K562 (cell line): ENCODE data around the gene NUDT21. TPM values are rescaled to one million over a fixed set of nuclear protein-coding genes. Genes with fewer than 3 reads are reported as not detected.

ENCODE experiments used
- EHMT2 ChIP-seq: fragments of 450-650 bp; IDR thresholded peaks from 2 replicates; pipeline ENCODE4 v1.6.1; 2018; ENCODE audit warnings: antibody characterized with exemption
- FOXA1 ChIP-seq: fragments of 450-650 bp; IDR thresholded peaks from 2 replicates; pipeline ENCODE4 v1.6.1; 2016; ENCODE audit warnings: mild to moderate bottlenecking, borderline replicate concordance
- NR2C1 ChIP-seq, 2 experiments: fragments of 450-650 bp; IDR thresholded peaks; 2 replicates each; pipeline ENCODE4 v1.6.1; 2017; ENCODE audit warnings: mild to moderate bottlenecking in 2 of 2, antibody characterized with exemption in 1 of 2, inconsistent platforms in 1 of 2, missing compliant biosample characterization in 1 of 2, missing genetic modification characterization in 1 of 2
- NR2C2 ChIP-seq, 2 experiments: fragments of 200-800 bp in 1 of 2; sonication (Bioruptor generic) in 1 of 2; sonication (generic) in 1 of 2; formaldehyde crosslinking in 1 of 2; IDR thresholded peaks; 2 replicates each; pipeline versions ENCODE4 v1.6.1 to v1.8.0; 2016 to 2022; ENCODE audit warnings: mild to moderate bottlenecking in 1 of 2, missing compliant biosample characterization in 1 of 2, missing genetic modification characterization in 1 of 2, missing genetic modification reagents in 1 of 2
- PHB ChIP-seq: fragments of 250-450 bp; sonication (Bioruptor Pico); IDR thresholded peaks from 2 replicates; pipeline ENCODE4 v1.5.0; 2021
- XRCC4 ChIP-seq: IDR thresholded peaks from one replicate; pipeline ENCODE4 v1.6.1; 2011; ENCODE audit not compliant: insufficient read depth, insufficient read length; ENCODE audit errors: extremely low read depth
- ZNF3 ChIP-seq: fragments of 250-450 bp; sonication (Bioruptor Pico); IDR thresholded peaks from 2 replicates; pipeline ENCODE4 v1.5.0; 2021; ENCODE audit warnings: mild to moderate bottlenecking, moderate library complexity
- ZNF354B ChIP-seq: fragments of 250-450 bp; sonication (Bioruptor Pico); IDR thresholded peaks from 2 replicates; pipeline ENCODE4 v1.4.0; 2020
- ZNF507 ChIP-seq: conservative IDR thresholded peaks from 2 replicates; pipeline ENCODE4 v1.6.1; 2017; ENCODE audit warnings: missing genetic modification characterization, missing compliant biosample characterization
- ZNF551 ChIP-seq: fragments of 250-450 bp; sonication (Bioruptor Pico); IDR thresholded peaks from 2 replicates; pipeline ENCODE4 v1.5.0; 2021; ENCODE audit warnings: mild to moderate bottlenecking, moderate library complexity
- polyA plus RNA-seq, 8 experiments: library from polyadenylated mRNA; depleted of rRNA in 4 of 8; stranded (reverse) in 5 of 8; unstranded in 3 of 8; fragments of >200 nt; fragmentation: Nextera tagmentation in 2 of 8; fragmentation: Illumina TruSeq in 1 of 8; extraction: Ambion mirVana in 2 of 8; extraction: Trizol in 1 of 8; gene quantifications; 2 replicates each; pipeline versions ENCODE4 v1.2.1 to v1.2.3, GENCODE V29; 2011 to 2014; ENCODE audit warnings: inconsistent platforms in 1 of 8, missing spikeins in 1 of 8
- total RNA-seq, 7 experiments: library from RNA; depleted of rRNA in 6 of 7; stranded (reverse); fragments of >200 nt in 6 of 7; fragmentation: Illumina TruSeq in 2 of 7; extraction: Trizol in 2 of 7; gene quantifications; 2 replicates each; pipeline versions ENCODE4 v1.2.1 to v1.2.3, GENCODE V29; 2011 to 2021; ENCODE audit warnings: low replicate concordance in 1 of 7
- TF ChIP-seq, protein P1 (sequence below): sonication (generic); formaldehyde crosslinking; IDR thresholded peaks from 2 replicates; pipeline ENCODE4 v1.8.0; 2023; ENCODE audit warnings: missing genetic modification reagents, mild to moderate bottlenecking, borderline replicate concordance
- TF ChIP-seq, protein P2 (sequence below): sonication (generic); formaldehyde crosslinking; IDR thresholded peaks from 2 replicates; pipeline ENCODE4 v1.8.0; 2022; ENCODE audit warnings: missing genetic modification reagents, mild to moderate bottlenecking, borderline replicate concordance
- TF ChIP-seq, protein P3 (sequence below): fragments of 450-650 bp; IDR thresholded peaks from 2 replicates; pipeline ENCODE4 v1.6.1; 2018; ENCODE audit not compliant: partially characterized antibody
- TF ChIP-seq, protein P4 (sequence below): fragments of 250-450 bp; sonication (Bioruptor Pico); IDR thresholded peaks from 2 replicates; pipeline ENCODE4 v1.4.0; 2020; ENCODE audit warnings: mild to moderate bottlenecking, moderate library complexity, borderline replicate concordance

Gene NUDT21
- total and polyA plus RNA-seq, 9 of the 15 experiments (the other 6 are each of a cell fraction or from before 2014, with no cell fraction given) = 62.4 to 218 (median 121) TPM

DNA sequence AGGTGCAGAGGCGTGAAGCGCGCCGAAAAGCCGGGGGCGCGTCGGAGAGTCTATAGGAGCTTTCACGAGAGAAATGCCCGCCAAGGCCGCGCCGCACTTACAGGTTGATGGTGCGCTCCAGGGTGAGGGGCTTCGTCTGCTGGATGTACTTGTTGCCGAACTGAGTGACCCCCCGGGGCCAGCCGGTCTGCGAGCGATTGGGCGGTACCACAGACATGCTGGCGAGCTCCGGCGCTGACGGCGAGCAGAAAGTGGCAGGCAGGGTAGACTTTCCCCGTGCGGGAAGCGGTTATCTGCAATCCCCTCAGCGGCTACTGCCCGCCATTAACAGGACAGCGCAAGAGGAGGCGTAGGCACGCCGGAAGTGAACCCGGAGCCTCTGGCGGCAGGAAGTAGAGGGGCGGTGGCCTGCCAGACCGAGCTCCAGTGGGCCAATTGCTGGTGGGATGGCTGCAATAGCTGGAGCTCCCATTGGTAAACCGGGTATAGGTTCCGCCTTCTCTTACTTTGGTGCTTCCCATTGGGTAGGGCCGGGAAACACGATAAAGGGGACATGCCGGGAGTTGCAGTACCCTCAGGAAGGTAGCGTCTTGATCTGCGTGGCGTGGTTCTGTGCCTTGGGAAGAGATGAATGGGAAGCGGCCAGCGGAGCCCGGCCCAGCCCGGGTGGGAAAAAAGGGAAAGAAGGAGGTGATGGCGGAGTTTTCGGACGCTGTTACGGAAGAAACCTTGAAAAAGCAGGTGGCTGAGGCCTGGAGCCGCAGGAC, at the start of gene NUDT21, which contains the start of gene OGFOD1 (continued):
- TF ChIP-seq PHB (CRISPR knock-in tag) (peak; percentile 51; the same call in 1 of the 2 replicates), ZNF507 (no peak), FOXA1 (no peak), NR2C2 (CRISPR knock-in tag; IDR thresholded peaks at IDR 0.05) (peak; percentile 88), NR2C2 (tag; IDR thresholded peaks at IDR 0.05) (peak; percentile 98), ZNF3 (CRISPR knock-in tag) (no peak), NR2C1 (IDR thresholded peaks at IDR 0.05) (peak; percentile 95), NR2C1 (tag; IDR thresholded peaks at IDR 0.05) (peak; percentile 97), EHMT2 (no peak), XRCC4 (no peak), ZNF551 (CRISPR knock-in tag) (no peak), ZNF354B (no peak)
- TF ChIP-seq, protein P1, sequence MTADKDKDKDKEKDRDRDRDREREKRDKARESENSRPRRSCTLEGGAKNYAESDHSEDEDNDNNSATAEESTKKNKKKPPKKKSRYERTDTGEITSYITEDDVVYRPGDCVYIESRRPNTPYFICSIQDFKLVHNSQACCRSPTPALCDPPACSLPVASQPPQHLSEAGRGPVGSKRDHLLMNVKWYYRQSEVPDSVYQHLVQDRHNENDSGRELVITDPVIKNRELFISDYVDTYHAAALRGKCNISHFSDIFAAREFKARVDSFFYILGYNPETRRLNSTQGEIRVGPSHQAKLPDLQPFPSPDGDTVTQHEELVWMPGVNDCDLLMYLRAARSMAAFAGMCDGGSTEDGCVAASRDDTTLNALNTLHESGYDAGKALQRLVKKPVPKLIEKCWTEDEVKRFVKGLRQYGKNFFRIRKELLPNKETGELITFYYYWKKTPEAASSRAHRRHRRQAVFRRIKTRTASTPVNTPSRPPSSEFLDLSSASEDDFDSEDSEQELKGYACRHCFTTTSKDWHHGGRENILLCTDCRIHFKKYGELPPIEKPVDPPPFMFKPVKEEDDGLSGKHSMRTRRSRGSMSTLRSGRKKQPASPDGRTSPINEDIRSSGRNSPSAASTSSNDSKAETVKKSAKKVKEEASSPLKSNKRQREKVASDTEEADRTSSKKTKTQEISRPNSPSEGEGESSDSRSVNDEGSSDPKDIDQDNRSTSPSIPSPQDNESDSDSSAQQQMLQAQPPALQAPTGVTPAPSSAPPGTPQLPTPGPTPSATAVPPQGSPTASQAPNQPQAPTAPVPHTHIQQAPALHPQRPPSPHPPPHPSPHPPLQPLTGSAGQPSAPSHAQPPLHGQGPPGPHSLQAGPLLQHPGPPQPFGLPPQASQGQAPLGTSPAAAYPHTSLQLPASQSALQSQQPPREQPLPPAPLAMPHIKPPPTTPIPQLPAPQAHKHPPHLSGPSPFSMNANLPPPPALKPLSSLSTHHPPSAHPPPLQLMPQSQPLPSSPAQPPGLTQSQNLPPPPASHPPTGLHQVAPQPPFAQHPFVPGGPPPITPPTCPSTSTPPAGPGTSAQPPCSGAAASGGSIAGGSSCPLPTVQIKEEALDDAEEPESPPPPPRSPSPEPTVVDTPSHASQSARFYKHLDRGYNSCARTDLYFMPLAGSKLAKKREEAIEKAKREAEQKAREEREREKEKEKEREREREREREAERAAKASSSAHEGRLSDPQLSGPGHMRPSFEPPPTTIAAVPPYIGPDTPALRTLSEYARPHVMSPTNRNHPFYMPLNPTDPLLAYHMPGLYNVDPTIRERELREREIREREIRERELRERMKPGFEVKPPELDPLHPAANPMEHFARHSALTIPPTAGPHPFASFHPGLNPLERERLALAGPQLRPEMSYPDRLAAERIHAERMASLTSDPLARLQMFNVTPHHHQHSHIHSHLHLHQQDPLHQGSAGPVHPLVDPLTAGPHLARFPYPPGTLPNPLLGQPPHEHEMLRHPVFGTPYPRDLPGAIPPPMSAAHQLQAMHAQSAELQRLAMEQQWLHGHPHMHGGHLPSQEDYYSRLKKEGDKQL (CRISPR knock-in tag) = no peak
- TF ChIP-seq, protein P2, sequence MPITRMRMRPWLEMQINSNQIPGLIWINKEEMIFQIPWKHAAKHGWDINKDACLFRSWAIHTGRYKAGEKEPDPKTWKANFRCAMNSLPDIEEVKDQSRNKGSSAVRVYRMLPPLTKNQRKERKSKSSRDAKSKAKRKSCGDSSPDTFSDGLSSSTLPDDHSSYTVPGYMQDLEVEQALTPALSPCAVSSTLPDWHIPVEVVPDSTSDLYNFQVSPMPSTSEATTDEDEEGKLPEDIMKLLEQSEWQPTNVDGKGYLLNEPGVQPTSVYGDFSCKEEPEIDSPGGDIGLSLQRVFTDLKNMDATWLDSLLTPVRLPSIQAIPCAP (CRISPR knock-in tag) = no peak
- TF ChIP-seq, protein P3, sequence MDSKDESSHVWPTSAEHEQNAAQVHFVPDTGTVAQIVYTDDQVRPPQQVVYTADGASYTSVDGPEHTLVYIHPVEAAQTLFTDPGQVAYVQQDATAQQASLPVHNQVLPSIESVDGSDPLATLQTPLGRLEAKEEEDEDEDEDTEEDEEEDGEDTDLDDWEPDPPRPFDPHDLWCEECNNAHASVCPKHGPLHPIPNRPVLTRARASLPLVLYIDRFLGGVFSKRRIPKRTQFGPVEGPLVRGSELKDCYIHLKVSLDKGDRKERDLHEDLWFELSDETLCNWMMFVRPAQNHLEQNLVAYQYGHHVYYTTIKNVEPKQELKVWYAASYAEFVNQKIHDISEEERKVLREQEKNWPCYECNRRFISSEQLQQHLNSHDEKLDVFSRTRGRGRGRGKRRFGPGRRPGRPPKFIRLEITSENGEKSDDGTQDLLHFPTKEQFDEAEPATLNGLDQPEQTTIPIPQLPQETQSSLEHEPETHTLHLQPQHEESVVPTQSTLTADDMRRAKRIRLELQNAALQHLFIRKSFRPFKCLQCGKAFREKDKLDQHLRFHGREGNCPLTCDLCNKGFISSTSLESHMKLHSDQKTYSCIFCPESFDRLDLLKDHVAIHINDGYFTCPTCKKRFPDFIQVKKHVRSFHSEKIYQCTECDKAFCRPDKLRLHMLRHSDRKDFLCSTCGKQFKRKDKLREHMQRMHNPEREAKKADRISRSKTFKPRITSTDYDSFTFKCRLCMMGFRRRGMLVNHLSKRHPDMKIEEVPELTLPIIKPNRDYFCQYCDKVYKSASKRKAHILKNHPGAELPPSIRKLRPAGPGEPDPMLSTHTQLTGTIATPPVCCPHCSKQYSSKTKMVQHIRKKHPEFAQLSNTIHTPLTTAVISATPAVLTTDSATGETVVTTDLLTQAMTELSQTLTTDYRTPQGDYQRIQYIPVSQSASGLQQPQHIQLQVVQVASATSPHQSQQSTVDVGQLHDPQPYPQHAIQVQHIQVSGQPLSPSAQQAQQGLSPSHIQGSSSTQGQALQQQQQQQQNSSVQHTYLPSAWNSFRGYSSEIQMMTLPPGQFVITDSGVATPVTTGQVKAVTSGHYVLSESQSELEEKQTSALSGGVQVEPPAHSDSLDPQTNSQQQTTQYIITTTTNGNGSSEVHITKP = no peak
- TF ChIP-seq, protein P4, sequence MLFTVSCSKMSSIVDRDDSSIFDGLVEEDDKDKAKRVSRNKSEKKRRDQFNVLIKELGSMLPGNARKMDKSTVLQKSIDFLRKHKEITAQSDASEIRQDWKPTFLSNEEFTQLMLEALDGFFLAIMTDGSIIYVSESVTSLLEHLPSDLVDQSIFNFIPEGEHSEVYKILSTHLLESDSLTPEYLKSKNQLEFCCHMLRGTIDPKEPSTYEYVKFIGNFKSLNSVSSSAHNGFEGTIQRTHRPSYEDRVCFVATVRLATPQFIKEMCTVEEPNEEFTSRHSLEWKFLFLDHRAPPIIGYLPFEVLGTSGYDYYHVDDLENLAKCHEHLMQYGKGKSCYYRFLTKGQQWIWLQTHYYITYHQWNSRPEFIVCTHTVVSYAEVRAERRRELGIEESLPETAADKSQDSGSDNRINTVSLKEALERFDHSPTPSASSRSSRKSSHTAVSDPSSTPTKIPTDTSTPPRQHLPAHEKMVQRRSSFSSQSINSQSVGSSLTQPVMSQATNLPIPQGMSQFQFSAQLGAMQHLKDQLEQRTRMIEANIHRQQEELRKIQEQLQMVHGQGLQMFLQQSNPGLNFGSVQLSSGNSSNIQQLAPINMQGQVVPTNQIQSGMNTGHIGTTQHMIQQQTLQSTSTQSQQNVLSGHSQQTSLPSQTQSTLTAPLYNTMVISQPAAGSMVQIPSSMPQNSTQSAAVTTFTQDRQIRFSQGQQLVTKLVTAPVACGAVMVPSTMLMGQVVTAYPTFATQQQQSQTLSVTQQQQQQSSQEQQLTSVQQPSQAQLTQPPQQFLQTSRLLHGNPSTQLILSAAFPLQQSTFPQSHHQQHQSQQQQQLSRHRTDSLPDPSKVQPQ (CRISPR knock-in tag) = no peak
